Lung microvascular endothelial cell (primary cell): ENCODE measurements around the gene GPATCH3. TPM values are rescaled to one million over a fixed set of nuclear protein-coding genes. Genes with fewer than 3 reads are reported as not detected.
"Not testable (repeated sequence)": the region's sequence is repeated elsewhere in the genome, so short reads cannot be mapped to it uniquely, and the experiment has no call there.

ENCODE experiments used
- DNase-seq, 2 donors: peaks; one replicate each; pipeline versions ENCODE4 v3.0.0 to v3.0.0-alpha.2; 2010; ENCODE audit warnings: low read depth in 2 of 2
- total RNA-seq: library from RNA; depleted of rRNA; stranded (reverse); fragments of >200 nt; gene quantifications from 2 replicates; pipeline ENCODE4 v1.2.1, GENCODE V29; 2014

GPATCH3 gene
- total RNA-seq, 1 donor from 2014 or later: 10.3 TPM

- peak in 1 of 2 donors; percentile 17 for DNase-seq
Observed at GRCh38 chr1:26913754-26914619, 13.7 kb upstream of the GPATCH3 start, which contains the start of gene NR0B2. Gene NR0B2, minus strand, starts transcription at chr1:26913975. Its CDS starts 35 bp downstream, at chr1:26913940.

DNA sequence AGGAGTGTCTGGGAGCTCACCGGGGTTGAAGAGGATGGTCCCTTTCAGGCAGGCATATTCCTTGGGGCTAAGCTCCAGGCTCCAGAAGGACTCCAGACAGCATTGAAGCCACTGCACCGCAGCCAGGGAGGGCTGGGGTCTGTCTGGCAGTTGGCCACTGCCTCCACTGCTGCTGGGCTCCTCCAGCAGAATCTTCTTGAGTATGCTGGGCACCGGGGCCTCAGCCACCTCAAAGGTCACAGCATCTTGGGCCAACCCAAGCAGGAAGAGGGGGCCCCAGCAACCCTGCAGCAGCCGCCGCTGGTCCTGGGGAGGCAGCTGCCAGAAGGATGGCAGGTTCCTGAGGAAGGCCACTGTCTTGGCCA, 13.1 kb upstream of the GPATCH3 start:
- DNase-seq: no peak

DNA sequence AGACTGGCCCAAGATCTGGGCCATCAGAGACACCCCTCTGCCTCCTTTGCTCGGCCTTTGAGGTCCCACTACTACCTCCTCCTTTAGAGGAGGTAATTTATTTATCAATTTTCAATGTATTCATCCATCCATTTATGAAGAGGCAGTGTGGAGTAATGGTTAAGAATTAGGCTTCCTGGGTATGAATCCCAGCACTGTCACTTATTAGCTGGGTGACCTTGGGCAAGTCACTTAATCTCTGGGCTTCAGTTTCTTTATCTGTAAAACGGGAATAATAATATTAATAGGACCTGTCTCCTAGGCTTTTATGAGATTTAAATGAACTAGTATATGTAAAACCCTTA, 11.9 kb upstream of the GPATCH3 start:
- DNase-seq: no peak

DNA sequence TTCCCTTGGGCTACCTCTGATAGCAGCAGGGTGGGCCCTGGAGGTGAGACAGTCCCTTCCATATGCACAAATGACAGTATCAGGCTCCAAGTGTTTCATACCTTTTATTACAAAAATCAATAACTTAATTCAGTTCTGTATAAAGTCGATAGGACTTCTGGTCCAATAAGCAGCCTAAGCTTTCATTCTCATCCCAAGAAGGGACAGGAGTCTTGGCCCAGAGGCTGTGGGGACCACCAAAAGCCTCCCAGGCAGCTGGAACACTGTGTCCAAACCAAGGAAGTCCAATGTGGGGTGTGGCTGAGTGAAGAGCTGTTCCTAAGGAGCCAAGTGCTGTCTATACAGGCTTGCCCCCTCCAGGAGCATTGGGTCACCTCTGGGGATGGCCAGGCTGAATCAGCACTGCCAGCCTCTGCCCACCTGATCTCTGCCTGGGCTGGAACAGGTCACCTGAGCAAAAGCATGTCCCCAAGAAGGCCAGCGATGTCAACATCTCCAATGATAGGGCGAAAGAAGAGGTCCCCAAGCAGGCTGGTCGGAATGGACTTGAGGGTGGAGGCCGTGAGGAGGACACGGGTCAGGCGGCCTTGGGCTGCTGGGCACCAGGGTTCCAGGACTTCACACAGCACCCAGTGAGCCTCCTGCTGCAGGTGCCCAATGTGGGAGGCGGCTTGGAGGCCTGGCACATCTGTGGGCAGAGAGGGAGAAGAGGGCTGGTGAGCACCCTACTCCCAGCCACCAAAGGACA, 11.3 kb upstream of the GPATCH3 start:
- no peak for DNase-seq

GRCh38 chr1:26910343-26911160, 10.3 kb upstream of the GPATCH3 start:
- no peak for DNase-seq

DNA sequence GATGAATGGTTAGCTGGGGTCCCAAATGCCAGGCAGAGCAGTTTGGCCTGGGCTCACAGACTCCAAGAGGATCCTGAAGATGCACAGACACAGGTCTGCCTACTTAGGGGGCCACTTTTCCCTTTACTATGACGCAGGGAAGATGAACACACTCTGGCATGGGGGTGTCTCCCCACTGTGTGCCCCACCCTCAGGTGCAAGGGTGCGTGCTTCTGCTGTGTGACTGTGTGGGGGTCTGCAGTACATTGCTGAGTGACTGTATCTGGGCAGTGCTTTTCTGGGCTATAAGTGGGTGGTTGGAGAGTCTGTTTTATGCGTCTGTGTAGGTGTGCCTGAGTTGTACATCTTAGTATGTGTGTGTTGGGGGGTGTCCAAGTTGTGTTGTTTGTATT, 9.7 kb upstream of the GPATCH3 start:
- no peak for DNase-seq

DNA sequence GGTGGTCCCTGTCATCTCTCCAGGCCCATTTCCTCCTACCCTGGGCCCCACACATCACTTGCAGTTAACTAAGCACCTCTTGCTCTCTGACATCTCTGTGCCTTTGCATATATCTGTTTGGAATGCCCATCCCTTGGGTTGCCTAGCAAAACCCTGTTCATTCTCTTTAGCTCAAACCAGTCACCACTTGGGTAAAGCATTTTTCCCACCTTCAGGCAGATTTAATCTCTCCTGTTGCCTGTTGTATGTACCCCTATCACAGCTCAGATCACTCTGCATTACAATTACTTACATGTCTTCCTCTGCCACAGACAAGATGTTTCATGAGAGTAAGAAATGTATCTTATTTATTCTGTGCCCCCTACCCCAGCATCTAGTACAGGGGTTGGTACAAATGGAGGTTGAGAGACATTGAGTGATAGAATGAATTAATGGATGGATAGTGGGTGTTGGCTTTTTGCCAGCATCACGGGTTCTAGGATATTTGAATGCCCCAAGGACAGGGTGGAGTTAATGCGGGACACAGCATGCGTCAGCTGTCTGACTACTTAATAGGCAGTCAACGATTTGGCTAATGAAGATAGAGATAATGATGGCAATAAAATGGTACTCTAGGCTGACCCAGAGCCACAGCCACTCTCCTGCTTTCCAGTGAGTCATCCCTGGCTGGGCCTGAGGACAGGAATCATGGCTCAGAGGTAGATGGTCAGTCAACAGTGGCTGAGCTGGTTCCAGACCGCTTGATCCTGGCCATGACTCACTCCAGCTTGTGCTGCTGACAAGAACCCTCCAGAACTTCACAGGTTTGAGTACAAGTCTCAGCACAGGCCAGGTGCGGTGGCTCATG, 7.0 kb upstream of the GPATCH3 start:
- DNase-seq: peak; percentile 40 to 87

GRCh38 chr1:26900815-26901511, 696 bp upstream of the GPATCH3 start:
- DNase-seq: no peak

GRCh38 chr1:26897351-26897750, 2.9 kb downstream of the GPATCH3 start:
- DNase-seq: no peak

DNA sequence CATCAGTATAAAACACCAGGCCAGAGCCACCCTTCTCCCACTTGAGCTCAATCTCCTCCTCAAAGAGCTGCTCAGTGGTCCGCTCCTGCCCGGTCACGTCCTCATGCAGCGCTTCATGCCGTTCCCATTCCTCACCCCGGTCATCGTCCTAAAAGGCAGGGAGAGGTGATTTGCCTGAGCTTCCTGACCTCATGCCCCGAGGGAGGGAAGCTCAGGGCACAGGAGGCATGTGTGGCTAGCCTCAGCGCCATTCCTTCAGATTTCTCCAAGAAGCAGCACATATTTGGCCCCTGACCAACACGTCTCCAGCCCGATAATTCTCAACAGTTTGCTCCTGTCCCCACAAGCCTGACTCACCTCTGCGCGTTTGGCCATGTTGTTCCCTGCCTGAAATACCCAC, 6.0 kb downstream of the GPATCH3 start:
- DNase-seq: no peak

DNA sequence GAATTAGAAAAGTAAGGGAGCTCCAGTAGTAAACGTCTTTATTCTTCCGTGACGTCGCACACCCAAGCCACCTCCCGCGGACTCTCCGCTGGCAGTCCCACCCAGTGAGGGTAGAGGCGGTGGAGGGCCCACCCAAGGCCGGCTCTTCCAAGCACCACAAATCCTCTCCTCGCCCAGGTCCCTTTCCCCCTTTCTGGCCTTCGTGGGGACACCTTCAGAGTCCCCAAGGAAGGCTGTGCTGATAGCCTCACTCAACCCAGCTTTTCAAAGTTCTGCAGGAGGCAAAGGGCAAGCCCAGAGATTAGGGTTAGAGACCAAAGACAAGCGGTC, 9.8 kb downstream of the GPATCH3 start:
- no peak for DNase-seq

DNA sequence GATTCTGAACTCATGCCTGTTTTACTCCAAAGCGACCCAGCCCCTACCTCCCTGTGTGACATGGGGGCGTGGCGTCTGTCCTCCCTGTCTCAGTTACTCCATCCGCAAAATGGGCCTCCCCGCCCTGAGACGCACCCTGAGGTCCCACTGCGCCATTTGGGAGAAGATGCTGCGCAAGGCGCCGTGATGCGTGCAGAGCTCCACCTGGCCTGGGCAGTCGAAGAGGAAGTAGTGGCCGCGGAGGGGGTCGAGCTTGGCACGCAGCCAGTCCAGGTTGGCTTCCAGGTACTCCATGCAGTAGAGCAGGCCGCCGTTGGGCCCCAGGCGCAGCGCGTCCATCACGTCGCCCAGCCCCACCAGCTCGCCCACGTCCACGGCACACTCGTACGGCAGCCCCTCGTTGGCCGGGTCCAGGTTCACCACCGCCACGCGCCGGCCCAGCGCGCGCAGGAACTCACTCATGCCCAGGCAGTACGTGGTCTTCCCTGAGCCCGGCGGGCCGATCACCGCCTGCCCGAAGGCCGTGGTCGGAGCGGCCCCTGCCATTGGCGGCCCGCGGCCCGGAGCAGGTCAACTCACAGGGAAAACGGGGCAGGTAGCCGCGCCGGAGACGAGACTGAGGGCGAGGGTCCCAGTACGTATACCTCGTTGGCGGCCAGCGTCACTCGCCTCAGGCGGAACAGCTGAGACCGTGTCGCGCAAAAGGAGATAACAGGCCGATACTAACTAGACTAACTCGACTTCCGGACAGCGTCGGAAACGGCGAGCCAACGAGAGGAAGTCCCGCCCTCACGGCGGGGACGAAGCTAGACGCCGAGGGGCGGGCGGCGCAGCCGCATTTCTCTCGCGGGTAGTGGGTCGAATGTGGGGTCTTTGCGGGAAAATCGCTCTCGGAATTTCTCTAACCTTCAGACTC, 10.5 kb downstream of the GPATCH3 start, which contains the start of gene GPN2:
TSS of gene GPN2 (minus strand) at position 733 of the 916 bp plus-strand sequence. CDS start at position 546, 187 bp downstream.
- DNase-seq: peak; percentile 86 to 87

- no peak for DNase-seq
Observed at GRCh38 chr1:26888231-26888630, 12.0 kb downstream of the GPATCH3 start.

DNA sequence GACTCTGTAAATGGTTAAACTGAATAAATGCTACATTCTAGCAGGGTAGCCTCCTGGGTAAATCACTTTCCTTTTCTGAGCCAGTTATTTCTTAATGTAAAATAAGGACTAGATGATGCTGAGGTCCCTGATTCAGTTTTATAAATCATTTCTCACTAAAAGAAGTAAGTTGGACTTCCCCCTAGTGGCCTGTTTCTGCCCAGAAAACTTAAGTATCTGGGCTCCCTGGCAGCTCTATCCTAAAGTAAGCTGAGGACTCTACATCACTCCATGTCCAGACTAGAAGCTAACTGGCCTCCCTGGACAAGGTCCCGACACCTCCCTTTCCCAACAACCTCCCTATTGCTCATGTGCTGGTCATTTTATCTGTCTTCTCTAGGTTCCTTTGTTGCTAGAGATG, 13.1 kb downstream of the GPATCH3 start:
- peak; percentile 23 to 51 for DNase-seq

DNA sequence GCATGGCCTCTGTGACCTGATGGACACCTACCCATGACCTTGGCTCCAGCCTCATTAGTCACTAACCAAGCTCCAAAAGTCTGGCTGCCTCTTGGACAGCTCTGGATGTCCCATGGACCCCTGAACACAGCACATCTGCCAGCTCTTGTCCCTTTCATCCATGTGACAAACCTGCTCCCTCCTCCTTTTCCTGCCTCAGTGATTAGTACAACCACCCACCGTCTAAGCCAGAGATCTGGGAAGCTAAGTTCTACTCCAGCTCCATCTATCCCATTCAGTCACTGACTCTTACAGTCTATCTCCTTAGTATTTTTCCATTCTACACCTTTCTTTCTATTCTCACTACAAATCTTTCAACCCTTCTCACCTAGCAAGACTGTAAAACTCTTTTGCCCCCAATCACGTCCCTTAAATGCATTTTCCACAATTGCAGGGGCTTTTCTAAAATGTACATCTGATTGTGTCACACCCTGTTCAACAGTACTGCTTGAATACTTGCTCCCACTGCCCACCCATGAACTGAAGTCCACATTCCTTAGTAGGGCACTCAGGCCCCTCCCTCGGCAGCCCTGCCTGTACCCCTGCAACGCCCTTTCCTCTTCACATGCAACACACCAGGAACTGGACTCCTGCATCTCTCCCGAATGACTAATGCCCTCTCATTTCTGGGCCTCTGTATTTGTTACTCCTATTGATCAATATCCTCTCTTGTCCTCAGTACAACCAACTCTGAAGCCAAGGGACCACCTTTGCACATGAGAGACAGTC, 17.4 kb downstream of the GPATCH3 start:
- DNase-seq: no peak

DNA sequence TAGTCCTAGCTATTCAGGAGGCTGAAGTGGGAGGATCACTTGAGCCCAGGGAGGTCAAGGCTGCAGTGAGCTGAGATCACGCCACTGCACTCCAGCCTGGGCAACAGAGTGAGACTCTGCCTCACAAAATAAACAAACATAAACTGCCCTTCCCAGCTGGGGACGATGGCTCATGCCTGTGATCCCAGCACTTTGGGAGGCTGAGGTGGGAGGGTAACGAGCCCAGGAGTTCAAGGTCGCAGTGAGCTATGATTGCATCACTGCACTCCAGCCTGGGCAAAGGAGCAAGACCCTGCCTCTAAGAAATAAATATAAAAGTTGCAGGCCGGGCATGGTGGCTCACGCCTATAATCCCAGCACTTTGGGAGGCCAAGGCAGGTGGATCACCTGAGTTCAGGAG, 18.7 kb downstream of the GPATCH3 start:
- DNase-seq: not testable (repeated sequence)

GRCh38 chr1:26879793-26880192, 20.5 kb downstream of the GPATCH3 start:
- DNase-seq: no peak

GRCh38 chr1:26877326-26877725, 22.9 kb downstream of the GPATCH3 start:
- no peak for DNase-seq

DNA sequence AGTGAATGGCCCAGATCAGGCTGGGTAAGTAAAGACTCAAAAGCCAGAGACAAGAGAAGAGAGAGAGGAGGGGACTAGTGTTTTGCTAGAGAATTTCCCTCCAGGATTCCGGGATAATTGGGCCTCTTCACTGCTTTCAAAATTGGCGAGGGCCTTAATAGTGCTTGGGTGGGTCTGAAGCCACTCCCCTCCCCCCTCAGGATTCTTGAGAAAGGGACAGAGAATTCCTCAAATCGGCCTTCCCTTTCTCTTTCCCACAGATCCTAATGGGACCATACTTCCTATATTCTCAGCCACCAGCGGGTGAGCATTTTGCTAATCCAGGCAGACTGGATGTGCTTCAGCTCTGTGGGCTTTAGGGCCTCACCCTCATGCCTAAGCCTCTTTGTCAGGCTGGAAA, 25.4 kb downstream of the GPATCH3 start:
- no peak for DNase-seq
